ENCODE data around the gene SUSD6. TPM values are rescaled to one million over a fixed set of nuclear protein-coding genes. Genes with fewer than 3 reads are reported as not detected.

SUSD6 gene
- total RNA-seq, 4 donors from 2014 or later: 37.5 to 70.4 (median 44.5) TPM

- TF ChIP-seq POLR2A (IDR thresholded peaks at IDR 0.05) (no peak), CTCF (IDR thresholded peaks at IDR 0.05) (no peak)
- Histone ChIP-seq H3K4me1 (peaks cover 38 to 76% of the 10 kb centered on the region in 2 donors), H3K27me3 (no peaks in the 10 kb centered on the region), H3K4me3 (replicated peaks in 1 of 3) (no peak overlapping the region), H3K27ac (no peak overlapping the region), H3K36me3 (no peaks in the 10 kb centered on the region), H3K9me3 (no peaks in the 10 kb centered on the region)
- intact Hi-C loops (cut with DNase I): no loop called here
- WGBS, 2 donors: 80 to 83% methylated on average over 2 of the region's 2 CpGs
- DNase-seq: no peak
Observed at GRCh38 chr14:69630360-69630759, 19.0 kb downstream of the SUSD6 start.

GRCh38 chr14:69631509-69631908, 20.1 kb downstream of the SUSD6 start:
- DNase-seq: no peak
- Histone ChIP-seq H3K4me1 (peaks cover 50 to 77% of the 10 kb centered on the region in 2 donors), H3K27me3 (no peaks in the 10 kb centered on the region), H3K36me3 (no peaks in the 10 kb centered on the region), H3K4me3 (replicated peaks in 1 of 3) (no peak overlapping the region), H3K27ac (no peak overlapping the region), H3K9me3 (no peaks in the 10 kb centered on the region)
- WGBS, 2 donors: 74 to 83% methylated on average over 4 of the region's 4 CpGs
- intact Hi-C loops (cut with DNase I): no loop called here
- no peak for TF ChIP-seq POLR2A (IDR thresholded peaks at IDR 0.05)
- TF ChIP-seq CTCF (IDR thresholded peaks at IDR 0.05): no peak

GRCh38 chr14:69632164-69632563, 20.8 kb downstream of the SUSD6 start:
- 51 to 63% methylated on average over 4 of the region's 4 CpGs for WGBS, 2 donors
- no peaks in the 10 kb centered on the region for H3K27me3 ChIP-seq
- H3K27ac ChIP-seq: no peak overlapping the region
- H3K4me3 ChIP-seq (replicated peaks in 1 of 3): no peak overlapping the region
- no peaks in the 10 kb centered on the region for H3K9me3 ChIP-seq
- DNase-seq: no peak
- intact Hi-C loops (cut with DNase I): no loop called here
- H3K4me1 ChIP-seq: peaks cover 56 to 82% of the 10 kb centered on the region in 2 donors
- TF ChIP-seq CTCF (IDR thresholded peaks at IDR 0.05) (no peak), POLR2A (IDR thresholded peaks at IDR 0.05) (no peak)
- H3K36me3 ChIP-seq: no peaks in the 10 kb centered on the region

- peak overlapping the region in 2 of 3 donors; percentile 11 to 33 for H3K27ac ChIP-seq
- no peaks in the 10 kb centered on the region for H3K9me3 ChIP-seq
- intact Hi-C loops (cut with DNase I): no loop called here
- H3K27me3 ChIP-seq: no peaks in the 10 kb centered on the region
- no peak for TF ChIP-seq CTCF (IDR thresholded peaks at IDR 0.05)
- no peak for TF ChIP-seq POLR2A (IDR thresholded peaks at IDR 0.05)
- H3K36me3 ChIP-seq: no peaks in the 10 kb centered on the region
- WGBS, 2 donors: 77 to 80% methylated on average over 6 of the region's 6 CpGs
- no peak for DNase-seq
- peaks cover 62 to 86% of the 10 kb centered on the region in 2 donors for H3K4me1 ChIP-seq
- no peak overlapping the region for H3K4me3 ChIP-seq (replicated peaks in 1 of 3)
Observed at GRCh38 chr14:69632593-69633151, 21.3 kb downstream of the SUSD6 start.

DNA sequence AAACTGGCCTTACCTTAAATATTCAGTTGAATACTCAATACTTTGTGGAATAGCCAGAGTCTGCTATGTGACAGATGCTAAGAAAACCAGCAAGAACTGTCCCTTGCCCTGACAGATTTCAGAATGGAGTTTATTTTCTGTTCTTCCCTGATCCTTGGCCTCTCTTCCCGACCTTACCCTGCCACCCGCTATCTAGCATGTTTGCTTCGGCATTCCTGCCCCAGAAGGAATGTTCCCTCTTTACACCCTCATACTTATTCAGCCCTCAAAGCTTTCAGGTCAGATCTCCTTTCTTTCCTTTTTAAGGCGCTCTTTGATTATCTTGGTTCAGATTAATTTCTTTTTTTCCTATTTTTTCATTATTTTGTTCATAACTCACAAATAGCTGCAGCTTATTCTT, 21.8 kb downstream of the SUSD6 start:
- no peak overlapping the region for H3K4me3 ChIP-seq (replicated peaks in 1 of 3)
- intact Hi-C loops (cut with DNase I): no loop called here
- H3K27ac ChIP-seq: peak overlapping the region in 1 of 3 donors; percentile 33
- 51 to 60% methylated on average over 4 of the region's 4 CpGs for WGBS, 2 donors
- peaks cover 66 to 91% of the 10 kb centered on the region in 2 donors for H3K4me1 ChIP-seq
- DNase-seq: no peak
- no peaks in the 10 kb centered on the region for H3K36me3 ChIP-seq
- no peaks in the 10 kb centered on the region for H3K27me3 ChIP-seq
- TF ChIP-seq POLR2A (IDR thresholded peaks at IDR 0.05) (no peak), CTCF (IDR thresholded peaks at IDR 0.05) (no peak)
- no peaks in the 10 kb centered on the region for H3K9me3 ChIP-seq
